Measurements from ENCODE around the gene NFAM1.

DNA sequence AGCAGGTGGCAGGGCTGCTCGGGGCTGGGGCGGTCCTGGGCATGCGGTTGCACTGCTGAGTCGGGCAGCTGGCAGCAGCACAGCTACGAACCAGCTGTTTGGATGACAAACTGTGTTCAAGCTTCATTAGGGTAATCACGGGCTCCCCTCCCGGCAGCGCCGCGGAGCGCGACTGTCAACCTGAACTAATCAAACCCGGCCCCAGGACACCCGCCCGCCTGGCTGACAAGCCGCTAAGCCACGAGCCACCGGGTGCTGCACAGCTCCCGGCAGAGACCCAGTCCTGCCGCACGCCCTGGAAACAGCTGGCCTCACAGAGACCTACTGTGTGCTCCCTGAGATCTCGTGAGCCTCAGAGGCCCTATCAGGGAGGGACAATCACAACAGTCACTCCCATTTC lies 101.2 kb downstream of the NFAM1 start:
- TF ChIP-seq, protein P1, sequence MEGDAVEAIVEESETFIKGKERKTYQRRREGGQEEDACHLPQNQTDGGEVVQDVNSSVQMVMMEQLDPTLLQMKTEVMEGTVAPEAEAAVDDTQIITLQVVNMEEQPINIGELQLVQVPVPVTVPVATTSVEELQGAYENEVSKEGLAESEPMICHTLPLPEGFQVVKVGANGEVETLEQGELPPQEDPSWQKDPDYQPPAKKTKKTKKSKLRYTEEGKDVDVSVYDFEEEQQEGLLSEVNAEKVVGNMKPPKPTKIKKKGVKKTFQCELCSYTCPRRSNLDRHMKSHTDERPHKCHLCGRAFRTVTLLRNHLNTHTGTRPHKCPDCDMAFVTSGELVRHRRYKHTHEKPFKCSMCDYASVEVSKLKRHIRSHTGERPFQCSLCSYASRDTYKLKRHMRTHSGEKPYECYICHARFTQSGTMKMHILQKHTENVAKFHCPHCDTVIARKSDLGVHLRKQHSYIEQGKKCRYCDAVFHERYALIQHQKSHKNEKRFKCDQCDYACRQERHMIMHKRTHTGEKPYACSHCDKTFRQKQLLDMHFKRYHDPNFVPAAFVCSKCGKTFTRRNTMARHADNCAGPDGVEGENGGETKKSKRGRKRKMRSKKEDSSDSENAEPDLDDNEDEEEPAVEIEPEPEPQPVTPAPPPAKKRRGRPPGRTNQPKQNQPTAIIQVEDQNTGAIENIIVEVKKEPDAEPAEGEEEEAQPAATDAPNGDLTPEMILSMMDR (IDR thresholded peaks at IDR 0.05; ENCODE audit: extremely low read depth in 1 of 2, insufficient read depth in 1 of 2, low read depth in 1 of 2, low read length in 2 of 2), result no peak
- TF ChIP-seq, protein P2, sequence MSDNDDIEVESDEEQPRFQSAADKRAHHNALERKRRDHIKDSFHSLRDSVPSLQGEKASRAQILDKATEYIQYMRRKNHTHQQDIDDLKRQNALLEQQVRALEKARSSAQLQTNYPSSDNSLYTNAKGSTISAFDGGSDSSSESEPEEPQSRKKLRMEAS (IDR thresholded peaks at IDR 0.05; ENCODE audit: insufficient read depth, insufficient read length), result no peak
- TF ChIP-seq POLR2A (IDR thresholded peaks at IDR 0.05; ENCODE audit: low read depth, low read length) (no peak), EZH2 (IDR thresholded peaks at IDR 0.05; ENCODE audit: borderline replicate concordance, low read depth, low read length, severe bottlenecking) (no peak), POLR2AphosphoS5 (IDR thresholded peaks at IDR 0.05; ENCODE audit: insufficient read depth, low read depth, low read length) (no peak), MYC (IDR thresholded peaks at IDR 0.05; ENCODE audit: low read depth, low read length) (no peak), JUN (IDR thresholded peaks at IDR 0.05; ENCODE audit: borderline replicate concordance, insufficient read depth, insufficient read length, low read depth) (no peak), FOS (IDR thresholded peaks at IDR 0.05; ENCODE audit: borderline replicate concordance, insufficient read depth, low read length) (no peak)

Measured in endothelial cell of umbilical vein (primary cell).